ENCODE results near the gene MST1.

Gene MST1

DNA sequence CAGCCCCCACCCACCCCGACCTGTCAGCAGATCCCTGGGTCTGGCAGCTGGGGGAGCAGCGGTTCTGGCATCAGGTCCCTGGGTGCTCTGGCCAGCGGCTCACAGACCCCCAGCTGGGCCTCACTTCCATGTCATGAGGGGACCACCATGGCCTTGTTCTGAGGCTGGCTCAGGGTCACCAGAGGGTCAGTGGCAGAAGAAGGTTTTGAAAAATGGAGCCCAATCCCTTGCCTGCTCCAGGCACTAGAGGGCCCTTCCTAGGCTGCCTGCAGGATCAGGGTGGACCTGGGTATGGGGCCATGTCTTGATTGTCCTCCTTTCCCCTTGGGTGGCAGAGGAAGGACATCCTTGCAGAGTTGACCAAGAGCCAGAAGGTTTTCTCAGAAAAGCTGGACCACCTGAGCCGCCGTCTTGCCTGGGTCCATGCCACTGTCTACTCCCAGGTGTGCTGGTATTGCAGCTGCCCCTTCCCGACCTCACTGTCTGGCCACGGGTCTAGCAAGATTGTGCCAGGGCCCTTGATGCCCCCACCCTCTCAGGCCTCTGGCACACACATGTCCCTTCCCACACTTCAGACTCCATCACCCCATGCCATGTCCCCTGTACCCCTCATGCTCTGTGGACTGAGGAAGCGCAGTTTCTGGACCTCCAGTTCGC lies 17.3 kb upstream of the MST1 start:
- ChIA-PET POLR2A (no interaction called here), CTCF (interaction anchor here (0.6 kb wide), 1 partner anchor 11 kb away, joined by 3 read pairs; no protein-coding TSS in a partner anchor)
- no peak overlapping the region for H3K4me3 ChIP-seq (ENCODE audit: low read depth, low read length)
- no peaks in the 10 kb centered on the region for H3K9me3 ChIP-seq (ENCODE audit: control insufficient read depth, insufficient read depth, low read depth, low read length)
- H3K27ac ChIP-seq (ENCODE audit: extremely low read depth, low read depth, low read length), result no peak overlapping the region
- no peaks in the 10 kb centered on the region for H3K4me1 ChIP-seq (ENCODE audit: control insufficient read depth, insufficient read depth, low read length)
- peaks cover 0 to 61% of the 10 kb centered on the region in 2 experiments; a peak in 2 of 3 replicates for H3K36me3 ChIP-seq (ENCODE audit: control insufficient read depth in 2 of 2, insufficient read depth in 1 of 2, low read length in 2 of 2)
- TF ChIP-seq SCRT1 (tag by site-specific recombination; IDR thresholded peaks at IDR 0.05; ENCODE audit: borderline replicate concordance) (no peak), ZSCAN30 (tag by site-specific recombination; IDR thresholded peaks at IDR 0.05) (no peak), ZNF473 (tag by site-specific recombination; IDR thresholded peaks at IDR 0.05) (no peak), ZNF76 (tag by site-specific recombination; IDR thresholded peaks at IDR 0.05; ENCODE audit: borderline replicate concordance, low read depth) (no peak), ZNF510 (tag by site-specific recombination; IDR thresholded peaks at IDR 0.05; ENCODE audit: insufficient replicate concordance) (no peak), ZNF169 (tag by site-specific recombination; IDR thresholded peaks at IDR 0.05) (no peak), ZNF366 (tag by site-specific recombination; conservative IDR thresholded peaks at IDR 0.05) (no peak), ZNF157 (tag by site-specific recombination; IDR thresholded peaks at IDR 0.05) (no peak), ZNF132 (tag by site-specific recombination; IDR thresholded peaks at IDR 0.05; ENCODE audit: borderline replicate concordance) (no peak), ZNF354C (tag by site-specific recombination; IDR thresholded peaks at IDR 0.05; ENCODE audit: borderline replicate concordance, low read depth) (no peak), ZNF404 (tag by site-specific recombination; IDR thresholded peaks at IDR 0.05) (no peak), ZBTB20 (tag by site-specific recombination; IDR thresholded peaks at IDR 0.05) (no peak), ZNF23 (tag by site-specific recombination; IDR thresholded peaks at IDR 0.05; ENCODE audit: borderline replicate concordance) (no peak), ZNF514 (tag by site-specific recombination; IDR thresholded peaks at IDR 0.05) (no peak)
- TF ChIP-seq, protein P1, sequence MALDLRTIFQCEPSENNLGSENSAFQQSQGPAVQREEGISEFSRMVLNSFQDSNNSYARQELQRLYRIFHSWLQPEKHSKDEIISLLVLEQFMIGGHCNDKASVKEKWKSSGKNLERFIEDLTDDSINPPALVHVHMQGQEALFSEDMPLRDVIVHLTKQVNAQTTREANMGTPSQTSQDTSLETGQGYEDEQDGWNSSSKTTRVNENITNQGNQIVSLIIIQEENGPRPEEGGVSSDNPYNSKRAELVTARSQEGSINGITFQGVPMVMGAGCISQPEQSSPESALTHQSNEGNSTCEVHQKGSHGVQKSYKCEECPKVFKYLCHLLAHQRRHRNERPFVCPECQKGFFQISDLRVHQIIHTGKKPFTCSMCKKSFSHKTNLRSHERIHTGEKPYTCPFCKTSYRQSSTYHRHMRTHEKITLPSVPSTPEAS (tag by site-specific recombination; IDR thresholded peaks at IDR 0.05), result no peak
- TF ChIP-seq, protein P2, sequence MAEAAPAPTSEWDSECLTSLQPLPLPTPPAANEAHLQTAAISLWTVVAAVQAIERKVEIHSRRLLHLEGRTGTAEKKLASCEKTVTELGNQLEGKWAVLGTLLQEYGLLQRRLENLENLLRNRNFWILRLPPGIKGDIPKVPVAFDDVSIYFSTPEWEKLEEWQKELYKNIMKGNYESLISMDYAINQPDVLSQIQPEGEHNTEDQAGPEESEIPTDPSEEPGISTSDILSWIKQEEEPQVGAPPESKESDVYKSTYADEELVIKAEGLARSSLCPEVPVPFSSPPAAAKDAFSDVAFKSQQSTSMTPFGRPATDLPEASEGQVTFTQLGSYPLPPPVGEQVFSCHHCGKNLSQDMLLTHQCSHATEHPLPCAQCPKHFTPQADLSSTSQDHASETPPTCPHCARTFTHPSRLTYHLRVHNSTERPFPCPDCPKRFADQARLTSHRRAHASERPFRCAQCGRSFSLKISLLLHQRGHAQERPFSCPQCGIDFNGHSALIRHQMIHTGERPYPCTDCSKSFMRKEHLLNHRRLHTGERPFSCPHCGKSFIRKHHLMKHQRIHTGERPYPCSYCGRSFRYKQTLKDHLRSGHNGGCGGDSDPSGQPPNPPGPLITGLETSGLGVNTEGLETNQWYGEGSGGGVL (tag by site-specific recombination; IDR thresholded peaks at IDR 0.05), result no peak
- TF ChIP-seq, protein P3, sequence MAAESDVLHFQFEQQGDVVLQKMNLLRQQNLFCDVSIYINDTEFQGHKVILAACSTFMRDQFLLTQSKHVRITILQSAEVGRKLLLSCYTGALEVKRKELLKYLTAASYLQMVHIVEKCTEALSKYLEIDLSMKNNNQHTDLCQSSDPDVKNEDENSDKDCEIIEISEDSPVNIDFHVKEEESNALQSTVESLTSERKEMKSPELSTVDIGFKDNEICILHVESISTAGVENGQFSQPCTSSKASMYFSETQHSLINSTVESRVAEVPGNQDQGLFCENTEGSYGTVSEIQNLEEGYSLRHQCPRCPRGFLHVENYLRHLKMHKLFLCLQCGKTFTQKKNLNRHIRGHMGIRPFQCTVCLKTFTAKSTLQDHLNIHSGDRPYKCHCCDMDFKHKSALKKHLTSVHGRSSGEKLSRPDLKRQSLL (tag by site-specific recombination; IDR thresholded peaks at IDR 0.05), result no peak
- TF ChIP-seq, protein P4, sequence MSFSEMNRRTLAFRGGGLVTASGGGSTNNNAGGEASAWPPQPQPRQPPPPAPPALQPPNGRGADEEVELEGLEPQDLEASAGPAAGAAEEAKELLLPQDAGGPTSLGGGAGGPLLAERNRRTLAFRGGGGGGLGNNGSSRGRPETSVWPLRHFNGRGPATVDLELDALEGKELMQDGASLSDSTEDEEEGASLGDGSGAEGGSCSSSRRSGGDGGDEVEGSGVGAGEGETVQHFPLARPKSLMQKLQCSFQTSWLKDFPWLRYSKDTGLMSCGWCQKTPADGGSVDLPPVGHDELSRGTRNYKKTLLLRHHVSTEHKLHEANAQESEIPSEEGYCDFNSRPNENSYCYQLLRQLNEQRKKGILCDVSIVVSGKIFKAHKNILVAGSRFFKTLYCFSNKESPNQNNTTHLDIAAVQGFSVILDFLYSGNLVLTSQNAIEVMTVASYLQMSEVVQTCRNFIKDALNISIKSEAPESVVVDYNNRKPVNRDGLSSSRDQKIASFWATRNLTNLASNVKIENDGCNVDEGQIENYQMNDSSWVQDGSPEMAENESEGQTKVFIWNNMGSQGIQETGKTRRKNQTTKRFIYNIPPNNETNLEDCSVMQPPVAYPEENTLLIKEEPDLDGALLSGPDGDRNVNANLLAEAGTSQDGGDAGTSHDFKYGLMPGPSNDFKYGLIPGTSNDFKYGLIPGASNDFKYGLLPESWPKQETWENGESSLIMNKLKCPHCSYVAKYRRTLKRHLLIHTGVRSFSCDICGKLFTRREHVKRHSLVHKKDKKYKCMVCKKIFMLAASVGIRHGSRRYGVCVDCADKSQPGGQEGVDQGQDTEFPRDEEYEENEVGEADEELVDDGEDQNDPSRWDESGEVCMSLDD (tag by site-specific recombination; IDR thresholded peaks at IDR 0.05), result no peak

All from HEK293 (cell line).